Heart left ventricle (tissue), 16 donors: ENCODE measurements around the gene XAGE1A. TPM values are rescaled to one million over a fixed set of nuclear protein-coding genes. Genes with fewer than 3 reads are reported as not detected.
A peak's percentile ranks its signal among the peaks of the same experiment; 100 is the strongest.
"Not testable (repeated sequence)": the region's sequence is repeated elsewhere in the genome, so short reads cannot be mapped to it uniquely, and the experiment has no call there.

ENCODE experiments used
- ATAC-seq, 4 donors: fragments of 200-7000 bp; cut with Tn5 transposase; one replicate each; pipeline ENCODE4 v1.9.1; 2020 to 2022; ENCODE audit warnings: moderate library complexity in 4 of 4, mild to moderate bottlenecking in 3 of 4, moderate number of reproducible peaks in 1 of 4
- DNase-seq, 5 donors: peaks; one replicate each; pipeline ENCODE4 v3.0.0-alpha.2; 2020
- H3K27ac ChIP-seq, 12 donors: fragments of 200-600 bp; sonication (generic) in 4 of 12; one replicate each; pipeline versions ENCODE4 v1.5.0 to v1.8.0; 2016 to 2022; ENCODE audit warnings: mild to moderate bottlenecking in 2 of 12
- H3K27me3 ChIP-seq, 9 donors: fragments of 200-600 bp; sonication (generic) in 2 of 9; one replicate each; pipeline versions ENCODE4 v1.5.1 to v1.8.0; 2016 to 2022; ENCODE audit warnings: mild to moderate bottlenecking in 3 of 9
- H3K36me3 ChIP-seq, 9 donors: fragments of 200-600 bp; sonication (generic) in 2 of 9; one replicate each; pipeline versions ENCODE4 v1.5.0 to v1.8.0; 2018 to 2022; ENCODE audit warnings: mild to moderate bottlenecking in 2 of 9
- H3K4me1 ChIP-seq, 12 donors: fragments of 200-600 bp; sonication (generic) in 4 of 12; one replicate each; pipeline versions ENCODE4 v1.5.0 to v1.8.0; 2016 to 2022; ENCODE audit warnings: mild to moderate bottlenecking in 3 of 12
- H3K4me3 ChIP-seq, 12 donors: fragments of 200-600 bp; sonication (generic) in 4 of 12; one replicate each; pipeline versions ENCODE4 v1.5.0 to v1.8.0; 2017 to 2022; ENCODE audit warnings: mild to moderate bottlenecking in 9 of 12, moderate library complexity in 4 of 12
- H3K9me3 ChIP-seq, 12 donors: fragments of 200-600 bp; sonication (generic) in 4 of 12; one replicate each; pipeline versions ENCODE4 v1.5.0 to v1.8.0; 2016 to 2022; ENCODE audit warnings: mild to moderate bottlenecking in 1 of 12
- CTCF ChIP-seq, 12 donors: fragments of 200-600 bp; sonication (generic) in 4 of 12; IDR thresholded peaks; one replicate each; pipeline versions ENCODE4 v1.5.0 to v1.8.0; 2018 to 2022; ENCODE audit warnings: antibody characterized with exemption in 12 of 12, mild to moderate bottlenecking in 5 of 12
- POLR2A ChIP-seq, 2 donors: fragments of 450-650 bp; IDR thresholded peaks; one replicate each; pipeline ENCODE4 v1.6.1; 2017; ENCODE audit warnings: antibody characterized with exemption in 2 of 2, mild to moderate bottlenecking in 2 of 2, moderate library complexity in 2 of 2
- WGBS, 4 donors: extraction: QIAGEN DNeasy Blood & Tissue Kit in 2 of 4; methylation state at CpG; one replicate each; pipeline versions ENCODE4 v1.1.5 to v1.1.7; 2013 to 2018; 5-methylcytosine and 5-hydroxymethylcytosine counted together
- intact Hi-C, 10 donors: fragments of 100-400 bp; cut with DNase I; formaldehyde crosslinking; loops; one replicate each; pipeline versions ENCODE4 v1.11.1 to v1.14.2; 2022
- long read RNA-seq, 3 donors: library from polyadenylated mRNA; unstranded; transcript quantifications; one replicate each; pipeline ENCODE4 v2.0.0, GENCODE V29; 2020 to 2021
- polyA plus RNA-seq, 2 donors: library from polyadenylated mRNA; stranded (reverse); fragments of 200-250 nt; gene quantifications; one replicate each; pipeline ENCODE4 v1.2.3, GENCODE V29; 2013
- total RNA-seq, 9 donors: library from RNA; depleted of rRNA in 2 of 9; stranded (reverse); fragments of >200 nt in 2 of 9; fragmentation: NEBNext Ultra II Directional in 3 of 9; extraction: Animal tissue kit (Norgen Biotek cat#: 25700) in 3 of 9; gene quantifications; one replicate each; pipeline versions ENCODE4 v1.1.0 to v1.2.4, GENCODE V29; 2016 to 2023
- donor health status: ischemic (EF 13 %, LVEDD 7.1; RV severe dilation, severe dysfunction).
- donor health status: healthy with polysubstance abuse.
- donor health status: DM: no; HTN: yes; CAD: no.
- donor health status: DM: no; HTN: no; CAD: no.
- donor health status: ischemic (EF 25% LVEDD 6.9; RV normal size, moderate dysfunction).
- donor health status: ischemic (EF 25% LVEDD 5.7; RV mildly dilated, moderate dysfunction).
- donor health status: healthy.
- donor health status: DM: yes; HTN: yes; CAD: no.
- donor health status: ischemic (EF 35%, LVEDD 5.7; RV mildly dilated, moderate dysfunction).
- donor health status: nonischemic (EF 11% LVEDD 7.7; RV severe dilation, severe dysfunction).
- donor health status: DM: yes; HTN: yes; CAD: no.
- donor health status: PGD.
- donor health status: ischemic (EF 29% LVEDD 5.4; RV normal size, mild dysfunction).
- donor health status: nonischemic (EF 23%, LVEDD 6.1; RV moderate dilation, normal function).

Gene XAGE1A
- total RNA-seq: not detected
- polyA plus RNA-seq: not detected
- long read RNA-seq, donor 1: 0 reads
- long read RNA-seq, donor 2: 0 reads
- long read RNA-seq, donor 3: 0 reads

GRCh38 chrX:52495545-52496418 lies at the start of gene XAGE1A:
XAGE1A (plus strand) TSS chrX:52495808; CDS start chrX:52497362, 1,554 bp downstream.
- H3K9me3 ChIP-seq, intact Hi-C loops, H3K4me3 ChIP-seq, H3K27ac ChIP-seq, DNase-seq, H3K36me3 ChIP-seq, H3K27me3 ChIP-seq, H3K4me1 ChIP-seq: not testable (repeated sequence)
- ATAC-seq: peak in 1 of 4 donors; percentile 48
- WGBS, 4 donors: no CpG with 5 or more reads among the region's 41 CpGs

GRCh38 chrX:52452031-52452430 lies 43.6 kb upstream of the XAGE1A start:
- H3K27me3 ChIP-seq: peaks cover 0 to 19% (median 0%) of the 10 kb centered on the region in 9 donors
- WGBS, 4 donors: 57 to 70% (median 64%) methylated on average over 3 of the region's 3 CpGs
- H3K9me3 ChIP-seq, DNase-seq, intact Hi-C loops, H3K4me1 ChIP-seq, H3K36me3 ChIP-seq, H3K27ac ChIP-seq, H3K4me3 ChIP-seq, ATAC-seq: not testable (repeated sequence)

- H3K9me3 ChIP-seq, ATAC-seq, DNase-seq, H3K27ac ChIP-seq, H3K4me3 ChIP-seq, H3K36me3 ChIP-seq, H3K4me1 ChIP-seq, intact Hi-C loops: not testable (repeated sequence)
- peaks cover 0 to 20% (median 0%) of the 10 kb centered on the region in 9 donors for H3K27me3 ChIP-seq
- 20 to 57% (median 36%) methylated on average over 1 of the region's 1 CpG for WGBS, 4 donors
These were observed 24.3 kb upstream of the XAGE1A start for GRCh38 chrX:52471301-52471700.

- H3K36me3 ChIP-seq, H3K27me3 ChIP-seq, H3K4me1 ChIP-seq, DNase-seq, ATAC-seq, H3K9me3 ChIP-seq, intact Hi-C loops, H3K27ac ChIP-seq, H3K4me3 ChIP-seq: not testable (repeated sequence)
- WGBS, 4 donors: no CpG with 5 or more reads among the region's 5 CpGs
These were observed 788 bp downstream of the XAGE1A start for GRCh38 chrX:52496419-52496772.

GRCh38 chrX:52501362-52501761 lies 5.8 kb downstream of the XAGE1A start:
- H3K4me1 ChIP-seq, H3K9me3 ChIP-seq, H3K27ac ChIP-seq, H3K4me3 ChIP-seq, DNase-seq, H3K36me3 ChIP-seq, intact Hi-C loops: not testable (repeated sequence)
- ATAC-seq: peak in 1 of 4 donors; percentile 31
- peaks cover 0 to 24% (median 0%) of the 10 kb centered on the region in 9 donors for H3K27me3 ChIP-seq
- WGBS, 4 donors: no CpG with 5 or more reads among the region's 6 CpGs

GRCh38 chrX:52504551-52504950 lies 8.9 kb downstream of the XAGE1A start:
- TF ChIP-seq POLR2A (IDR thresholded peaks at IDR 0.05) (no peak), CTCF (IDR thresholded peaks at IDR 0.05) (no peak)
- ATAC-seq (no peak), DNase-seq (no peak)
- Histone ChIP-seq H3K27ac (no peak overlapping the region), H3K4me3 (no peak overlapping the region), H3K4me1 (no peaks in the 10 kb centered on the region), H3K27me3 (peaks cover 0 to 38% (median 0%) of the 10 kb centered on the region in 9 donors), H3K9me3 (no peaks in the 10 kb centered on the region), H3K36me3 (no peaks in the 10 kb centered on the region)
- intact Hi-C loops: no loop called here
- 77 to 88% (median 86%) methylated on average over 4 of the region's 4 CpGs for WGBS, 4 donors
